Left colon (tissue), 2 donors: ENCODE measurements around the gene EXOC4. TPM values are rescaled to one million over a fixed set of nuclear protein-coding genes. Genes with fewer than 3 reads are reported as not detected.

Source experiments
- ATAC-seq: fragments of 200-7000 bp; cut with Tn5 transposase; one replicate; pipeline ENCODE4 v1.9.1; 2020; ENCODE audit warnings: mild to moderate bottlenecking, moderate library complexity
- DNase-seq, 2 donors: peaks; one replicate each; pipeline ENCODE4 v3.0.0-alpha.2; 2020
- intact Hi-C, 2 donors: fragments of 100-400 bp; cut with DNase I in 1 of 2; cut with micrococcal nuclease in 1 of 2; formaldehyde crosslinking; loops; one replicate each; pipeline versions ENCODE4 v1.11.2 to v1.14.0; 2022; cut with DNase I, micrococcal nuclease
- microRNA-seq, 2 donors: library from miRNA; unstranded; fragments of <30 nt; microRNA quantifications; one replicate each; pipeline versions ENCODE4 v1.1.0 to v1.2.0, GENCODE V29; 2020
- total RNA-seq, 2 donors: library from RNA; stranded (reverse); fragmentation: NEBNext Ultra II Directional; extraction: Animal tissue kit (Norgen Biotek cat#: 25700); gene quantifications; one replicate each; pipeline ENCODE4 v1.2.1, GENCODE V29; 2021
- donor health status: DM: no; HTN: no; CAD: no.
- donor health status: DM: yes; HTN: yes; CAD: no.

EXOC4 gene
- total RNA-seq, 2 donors from 2014 or later = 78.8 to 85.4 TPM

DNA sequence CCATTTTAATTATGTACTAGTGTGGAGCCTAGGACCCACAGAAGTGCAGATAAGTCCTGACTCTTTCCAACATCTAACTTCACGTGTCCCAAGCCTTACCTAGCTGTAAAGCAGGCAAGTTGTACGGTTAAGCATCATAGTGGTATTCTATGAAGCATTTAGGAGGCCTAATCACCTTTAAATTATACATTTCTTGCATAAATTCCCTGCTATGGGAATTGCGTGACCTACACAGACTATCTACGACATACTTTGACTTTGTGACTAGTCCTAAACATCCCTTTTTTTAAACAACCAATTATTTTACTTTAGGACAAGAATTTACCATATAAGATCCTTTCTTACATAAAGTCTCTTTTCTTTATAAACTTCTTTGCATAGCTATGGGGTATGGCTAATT, 836.6 kb downstream of the EXOC4 start:
- no peak for DNase-seq
- no peak for ATAC-seq
- intact Hi-C loops = no loop called here

GRCh38 chr7:134098072-134098471, 845.2 kb downstream of the EXOC4 start:
- no peak for DNase-seq
- intact Hi-C loops = no loop called here
- no peak for ATAC-seq

DNA sequence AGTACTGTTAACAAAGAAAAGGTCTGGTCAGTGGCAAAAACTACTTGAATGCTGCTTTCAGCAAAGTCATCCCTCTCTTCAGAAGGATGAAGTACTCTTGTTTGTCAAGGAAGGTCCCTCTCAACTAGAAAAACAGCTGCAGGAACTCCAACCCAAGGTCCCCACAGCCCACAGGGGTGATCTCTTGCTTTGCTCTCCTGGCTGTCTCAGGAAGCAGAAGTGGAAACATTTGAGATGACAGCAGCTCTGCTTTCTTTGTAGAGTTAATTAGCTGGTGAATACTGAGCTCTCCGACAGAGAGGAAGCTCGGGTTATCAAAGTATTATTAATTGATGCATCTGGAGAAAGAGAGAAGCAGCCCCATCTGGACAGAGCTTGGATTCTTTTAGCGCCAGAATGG, 848.8 kb downstream of the EXOC4 start:
- intact Hi-C loops = no loop called here
- ATAC-seq (no peak), DNase-seq (no peak)

- intact Hi-C loops = no loop called here
- DNase-seq (no peak), ATAC-seq (no peak)
These were observed 851.3 kb downstream of the EXOC4 start for GRCh38 chr7:134104166-134104565.

GRCh38 chr7:134105841-134106240, 853.0 kb downstream of the EXOC4 start:
- ATAC-seq (no peak), DNase-seq (no peak)
- intact Hi-C loops = no loop called here

- intact Hi-C loops = no loop called here
- no peak for DNase-seq
- no peak for ATAC-seq
These were observed 855.9 kb downstream of the EXOC4 start for GRCh38 chr7:134108802-134109201.

- intact Hi-C loops = no loop called here
- ATAC-seq = no peak
- no peak for DNase-seq
These were observed 860.8 kb downstream of the EXOC4 start for GRCh38 chr7:134113655-134114054.

DNA sequence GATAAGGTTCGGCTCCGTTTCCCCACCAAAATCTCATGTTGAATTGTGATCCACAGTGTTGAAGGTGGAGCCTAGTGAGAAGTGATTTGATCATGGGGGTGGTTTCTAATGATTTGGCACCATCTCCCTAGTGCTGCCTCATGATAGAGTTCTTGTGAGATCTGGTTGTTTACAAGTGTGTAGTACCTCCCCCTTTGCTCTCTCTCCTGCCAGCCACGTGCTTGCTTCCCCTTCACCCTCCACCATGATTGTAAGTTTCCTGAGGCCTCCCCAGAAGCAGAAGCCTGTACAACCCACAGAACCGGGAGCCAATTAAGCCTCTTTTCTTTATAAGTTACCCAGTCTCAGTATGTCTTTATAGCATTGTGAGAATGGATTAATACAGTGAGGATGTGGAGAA, 862.1 kb downstream of the EXOC4 start:
- DNase-seq = no peak
- no peak for ATAC-seq
- intact Hi-C loops = no loop called here

Small RNA genes within 50 kb of the gene (microRNA-seq; reads per million reads assigned to microRNA genes)
- 0 reads per million in 2 donors for gene MIR6133

Other genes starting within 250 kb of the EXOC4 start
- 10 to 100 TPM; 69.3 to 95.6 TPM for gene CHCHD3, start 171.0 kb upstream of the EXOC4 start, total RNA-seq